Mucosa of gallbladder (tissue), 1 donor: ENCODE results near the gene MSLN. TPM values are rescaled to one million over a fixed set of nuclear protein-coding genes. Genes with fewer than 3 reads are reported as not detected.

ENCODE experiments used
- DNase-seq: peaks from one replicate; pipeline ENCODE4 v3.0.0-alpha.2; 2020; ENCODE audit warnings: low spot score
- total RNA-seq: library from RNA; stranded (reverse); gene quantifications from one replicate; pipeline ENCODE4 v1.2.1, GENCODE V29; 2021
- donor health status: DM: no; HTN: no; CAD: no.

Gene MSLN
- total RNA-seq, 1 donor from 2014 or later: 53.1 TPM

DNA sequence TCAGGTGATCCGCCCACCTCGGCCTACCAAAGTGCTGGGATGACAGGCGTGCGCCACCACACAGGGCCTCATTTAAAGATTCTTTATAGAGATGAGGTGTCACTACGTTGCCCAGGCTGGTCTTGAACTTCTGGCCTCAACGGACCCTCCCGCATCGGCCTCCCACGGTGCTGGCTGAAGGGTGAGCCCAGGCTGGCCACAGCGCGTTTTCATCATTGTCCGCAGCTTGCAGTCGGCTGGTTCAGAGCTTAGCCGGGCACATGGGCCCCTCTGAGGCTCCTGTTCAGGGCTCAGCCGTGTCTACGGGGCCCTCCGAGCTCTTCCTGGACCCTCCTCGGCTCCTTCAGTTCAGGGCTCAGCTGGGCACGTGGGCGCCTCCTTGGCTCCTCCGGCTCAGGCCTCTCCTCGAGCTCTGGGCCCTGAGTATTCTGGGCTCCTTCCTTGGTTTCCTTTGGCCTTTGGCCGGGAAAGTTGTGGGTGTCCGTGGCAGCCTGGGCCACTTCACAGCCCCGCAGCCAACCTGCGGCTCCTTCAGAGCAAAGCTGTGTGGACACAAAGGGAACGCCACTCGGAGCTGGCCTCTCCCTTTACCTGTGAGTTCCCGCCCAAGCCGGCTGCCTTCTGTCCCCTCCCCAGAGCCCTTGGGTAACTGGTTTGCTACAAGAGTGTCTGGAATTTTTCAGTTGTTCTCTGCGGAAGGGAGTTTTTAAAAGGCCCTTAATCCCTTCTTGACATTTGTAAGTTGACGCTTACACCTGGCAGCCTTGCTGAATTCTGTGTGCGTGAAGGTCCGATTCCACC lies 1.2 kb upstream of the MSLN start:
- no peak for DNase-seq

DNA sequence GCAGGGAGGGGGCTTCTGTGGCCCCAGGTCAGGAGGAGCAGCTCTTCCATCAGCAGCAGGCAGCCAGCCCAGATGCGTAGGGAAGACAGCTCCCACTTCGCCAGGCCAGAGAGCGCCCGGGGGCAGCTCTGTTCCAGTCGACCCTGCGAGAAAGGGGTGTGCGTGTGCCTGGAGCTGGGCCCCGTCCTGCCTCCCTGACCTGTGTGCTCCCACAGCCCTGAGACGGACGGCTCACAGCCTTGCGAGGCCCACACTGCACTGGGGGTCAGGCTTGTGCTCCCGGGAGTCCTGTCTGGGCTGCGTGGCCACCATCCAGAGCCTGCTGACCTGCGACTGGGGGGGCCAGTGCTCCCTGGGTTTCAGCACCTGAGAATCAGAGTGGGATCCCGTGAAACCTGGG lies 469 bp upstream of the MSLN start:
- no peak for DNase-seq

DNA sequence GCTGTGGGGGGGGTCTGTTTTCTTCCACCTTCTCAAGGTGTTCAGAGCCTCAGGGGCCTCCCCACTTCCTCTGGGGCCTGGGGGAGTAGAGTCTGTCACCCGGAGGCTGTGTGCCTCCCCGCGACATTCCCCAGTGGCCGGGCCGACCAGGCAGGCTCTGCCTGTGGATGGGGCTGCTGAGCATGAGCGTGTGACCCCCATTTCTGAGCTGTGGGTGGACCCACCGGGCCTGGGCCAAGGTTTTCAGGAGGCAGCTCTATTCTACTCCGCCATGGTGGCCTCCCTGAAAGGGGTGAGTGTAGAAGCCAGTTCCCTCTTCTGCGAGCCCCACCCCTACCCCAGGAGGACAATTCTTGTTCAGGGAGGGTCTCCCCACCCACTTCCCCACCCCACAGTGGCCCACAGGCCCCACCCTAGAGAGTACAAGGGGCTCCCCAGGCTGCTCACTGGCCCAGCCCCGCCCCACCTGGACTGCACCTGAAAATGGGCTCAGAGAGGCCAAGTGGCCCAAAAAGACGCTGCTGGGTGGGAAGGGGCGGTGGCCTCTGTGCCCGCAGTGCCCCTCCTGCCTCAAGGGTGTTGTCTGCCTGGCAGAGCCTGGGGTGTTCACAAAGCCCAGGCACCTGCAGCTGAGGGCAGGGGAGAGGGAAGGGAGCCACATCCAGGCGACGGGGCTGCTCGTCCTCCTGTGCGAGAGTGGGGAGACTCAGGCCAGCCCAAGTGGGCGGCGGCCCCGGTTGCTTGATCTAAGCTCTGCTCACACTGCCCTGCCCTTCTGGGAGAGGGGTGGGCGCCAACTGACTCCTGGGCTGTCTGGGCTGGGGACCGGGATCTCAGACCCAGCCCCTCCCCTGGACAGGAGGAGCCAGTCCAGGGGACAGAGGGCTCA lies 1.3 kb downstream of the MSLN start:
- DNase-seq: no peak

DNA sequence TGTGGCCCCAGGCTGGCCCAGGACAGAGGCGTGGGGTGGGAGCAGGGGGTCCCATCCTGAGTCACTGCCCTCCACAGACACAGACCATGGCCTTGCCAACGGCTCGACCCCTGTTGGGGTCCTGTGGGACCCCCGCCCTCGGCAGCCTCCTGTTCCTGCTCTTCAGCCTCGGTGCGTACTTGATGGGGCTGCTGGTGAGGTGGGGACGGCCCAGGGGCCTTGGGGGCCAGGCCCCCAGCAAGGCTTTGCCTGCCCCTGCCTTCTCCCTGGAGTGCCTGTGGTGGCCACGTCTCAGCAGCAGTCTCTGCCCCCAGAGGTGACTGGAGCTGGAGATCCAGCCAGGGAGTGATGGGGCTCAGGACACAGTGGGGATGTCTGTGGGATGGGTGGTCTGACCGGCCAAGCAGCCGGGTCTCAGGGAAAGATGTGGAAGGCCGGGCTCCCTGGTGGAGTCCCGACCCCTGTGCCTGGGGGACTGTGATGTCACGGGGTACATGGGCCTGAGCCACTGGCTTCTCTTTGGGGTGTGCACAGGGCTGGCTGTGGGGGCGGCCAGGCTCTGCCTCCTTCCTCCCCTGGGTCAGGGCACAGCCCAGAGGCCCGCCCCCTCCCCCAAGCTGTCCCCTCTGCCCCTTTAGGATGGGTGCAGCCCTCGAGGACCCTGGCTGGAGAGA lies 2.2 kb downstream of the MSLN start:
- DNase-seq: no peak

DNA sequence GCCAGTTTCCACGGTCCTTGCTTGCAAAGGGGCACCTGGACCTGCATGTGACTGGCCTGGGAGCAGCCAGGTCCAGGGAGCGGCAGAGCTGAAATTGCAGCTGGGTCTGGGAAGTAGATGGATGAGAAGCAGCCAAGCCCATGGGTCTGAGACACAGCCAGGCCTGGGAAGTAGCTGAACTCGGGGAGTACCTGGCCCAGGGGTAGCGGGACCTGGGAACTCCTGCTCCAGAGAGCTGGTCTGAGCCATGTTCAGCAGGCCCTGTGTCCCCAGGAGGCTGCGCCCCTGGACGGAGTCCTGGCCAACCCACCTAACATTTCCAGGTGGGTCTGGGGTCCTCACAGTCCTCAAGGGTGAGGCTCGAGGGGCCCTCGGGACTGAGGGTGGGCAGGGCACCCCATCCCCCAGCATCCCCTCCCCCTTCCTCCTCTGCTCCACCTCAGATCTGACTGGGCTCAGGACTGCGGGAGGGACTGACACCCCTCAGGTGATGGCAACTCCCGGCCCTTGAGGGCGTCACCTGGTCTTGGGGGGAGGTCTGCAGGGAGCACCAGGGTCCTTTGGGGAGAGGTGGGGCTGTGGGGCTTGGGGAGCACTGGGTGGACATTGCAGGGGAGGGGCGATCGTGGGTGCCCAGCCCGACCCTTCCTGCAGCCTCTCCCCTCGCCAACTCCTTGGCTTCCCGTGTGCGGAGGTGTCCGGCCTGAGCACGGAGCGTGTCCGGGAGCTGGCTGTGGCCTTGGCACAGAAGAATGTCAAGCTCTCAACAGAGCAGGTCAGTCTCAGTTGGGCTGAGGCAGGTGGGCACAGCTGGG lies 3.0 kb downstream of the MSLN start:
- no peak for DNase-seq

DNA sequence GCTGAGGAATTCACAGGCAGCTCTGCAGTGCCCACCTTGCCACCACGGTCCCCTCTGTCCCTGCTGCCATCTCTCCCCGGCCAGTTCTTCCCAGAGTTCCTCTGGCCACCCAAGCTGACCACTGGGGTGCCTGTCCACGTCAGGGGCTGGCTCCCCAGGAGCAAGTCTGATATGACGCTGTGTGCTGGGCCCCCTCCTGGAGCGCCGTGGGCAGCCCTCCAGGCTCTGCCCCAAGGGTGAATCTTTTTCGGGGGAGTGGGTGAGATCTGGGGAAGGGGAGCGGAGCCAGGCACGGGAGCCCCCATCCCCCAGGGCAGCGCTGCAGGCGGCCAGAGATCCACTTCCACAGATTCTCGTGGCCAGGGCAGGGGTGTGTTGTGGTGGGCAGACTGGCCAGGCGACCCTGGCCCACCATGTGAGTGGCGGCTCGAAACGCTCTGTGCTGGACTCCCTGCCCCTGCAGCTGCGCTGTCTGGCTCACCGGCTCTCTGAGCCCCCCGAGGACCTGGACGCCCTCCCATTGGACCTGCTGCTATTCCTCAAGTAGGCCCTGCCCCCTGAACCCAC lies 3.7 kb downstream of the MSLN start:
- DNase-seq: no peak

DNA sequence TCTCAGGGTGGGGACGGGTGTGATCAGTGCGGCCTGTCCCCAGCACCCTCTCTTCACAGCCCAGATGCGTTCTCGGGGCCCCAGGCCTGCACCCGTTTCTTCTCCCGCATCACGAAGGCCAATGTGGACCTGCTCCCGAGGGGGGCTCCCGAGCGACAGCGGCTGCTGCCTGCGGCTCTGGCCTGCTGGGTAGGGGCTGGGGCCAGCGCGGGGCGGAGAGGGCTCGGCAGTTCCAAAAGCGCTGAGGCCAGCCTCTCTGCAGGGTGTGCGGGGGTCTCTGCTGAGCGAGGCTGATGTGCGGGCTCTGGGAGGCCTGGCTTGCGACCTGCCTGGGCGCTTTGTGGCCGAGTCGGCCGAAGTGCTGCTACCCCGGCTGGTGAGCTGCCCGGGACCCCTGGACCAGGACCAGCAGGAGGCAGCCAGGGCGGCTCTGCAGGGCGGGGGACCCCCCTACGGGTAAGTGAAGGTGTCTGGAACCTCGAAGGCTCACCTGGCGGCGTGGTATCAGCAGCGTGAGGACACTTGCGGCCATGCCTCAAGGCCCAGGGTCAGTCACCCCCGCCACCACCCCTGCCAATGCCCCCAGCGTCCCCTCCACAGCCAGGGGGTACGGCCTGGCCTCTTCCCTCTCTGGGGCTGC lies 4.4 kb downstream of the MSLN start:
- DNase-seq: no peak

DNA sequence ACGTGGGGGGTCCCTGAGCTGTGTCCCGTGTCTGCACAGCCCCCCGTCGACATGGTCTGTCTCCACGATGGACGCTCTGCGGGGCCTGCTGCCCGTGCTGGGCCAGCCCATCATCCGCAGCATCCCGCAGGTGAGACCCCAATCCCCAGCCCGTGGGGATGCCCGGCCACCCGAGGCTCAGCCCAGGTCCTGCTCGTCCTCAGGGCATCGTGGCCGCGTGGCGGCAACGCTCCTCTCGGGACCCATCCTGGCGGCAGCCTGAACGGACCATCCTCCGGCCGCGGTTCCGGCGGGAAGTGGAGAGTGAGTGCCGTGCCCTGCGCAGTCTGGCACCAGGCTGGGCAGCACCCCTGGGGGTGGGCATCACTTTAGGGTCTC lies 4.9 kb downstream of the MSLN start:
- no peak for DNase-seq

DNA sequence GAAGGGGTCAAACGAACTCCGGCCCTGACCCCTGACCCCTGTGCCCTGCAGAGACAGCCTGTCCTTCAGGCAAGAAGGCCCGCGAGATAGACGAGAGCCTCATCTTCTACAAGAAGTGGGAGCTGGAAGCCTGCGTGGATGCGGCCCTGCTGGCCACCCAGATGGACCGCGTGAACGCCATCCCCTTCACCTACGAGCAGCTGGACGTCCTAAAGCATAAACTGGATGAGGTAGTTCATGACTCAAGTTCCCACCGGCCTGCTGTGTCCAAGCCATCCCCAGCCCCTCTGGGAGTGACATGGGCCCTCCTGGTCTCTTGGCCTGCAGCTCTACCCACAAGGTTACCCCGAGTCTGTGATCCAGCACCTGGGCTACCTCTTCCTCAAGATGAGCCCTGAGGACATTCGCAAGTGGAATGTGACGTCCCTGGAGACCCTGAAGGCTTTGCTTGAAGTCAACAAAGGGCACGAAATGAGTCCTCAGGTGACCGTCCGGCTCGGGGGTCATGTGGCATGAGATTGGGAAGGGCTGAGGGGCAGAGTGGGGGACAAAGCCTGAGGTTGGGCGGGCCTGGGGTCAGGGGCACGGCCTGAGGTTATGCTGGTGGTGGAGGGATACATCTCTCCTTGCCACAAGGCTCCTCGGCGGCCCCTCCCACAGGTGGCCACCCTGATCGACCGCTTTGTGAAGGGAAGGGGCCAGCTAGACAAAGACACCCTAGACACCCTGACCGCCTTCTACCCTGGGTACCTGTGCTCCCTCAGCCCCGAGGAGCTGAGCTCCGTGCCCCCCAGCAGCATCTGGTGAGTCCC lies 5.7 kb downstream of the MSLN start:
- no peak for DNase-seq

DNA sequence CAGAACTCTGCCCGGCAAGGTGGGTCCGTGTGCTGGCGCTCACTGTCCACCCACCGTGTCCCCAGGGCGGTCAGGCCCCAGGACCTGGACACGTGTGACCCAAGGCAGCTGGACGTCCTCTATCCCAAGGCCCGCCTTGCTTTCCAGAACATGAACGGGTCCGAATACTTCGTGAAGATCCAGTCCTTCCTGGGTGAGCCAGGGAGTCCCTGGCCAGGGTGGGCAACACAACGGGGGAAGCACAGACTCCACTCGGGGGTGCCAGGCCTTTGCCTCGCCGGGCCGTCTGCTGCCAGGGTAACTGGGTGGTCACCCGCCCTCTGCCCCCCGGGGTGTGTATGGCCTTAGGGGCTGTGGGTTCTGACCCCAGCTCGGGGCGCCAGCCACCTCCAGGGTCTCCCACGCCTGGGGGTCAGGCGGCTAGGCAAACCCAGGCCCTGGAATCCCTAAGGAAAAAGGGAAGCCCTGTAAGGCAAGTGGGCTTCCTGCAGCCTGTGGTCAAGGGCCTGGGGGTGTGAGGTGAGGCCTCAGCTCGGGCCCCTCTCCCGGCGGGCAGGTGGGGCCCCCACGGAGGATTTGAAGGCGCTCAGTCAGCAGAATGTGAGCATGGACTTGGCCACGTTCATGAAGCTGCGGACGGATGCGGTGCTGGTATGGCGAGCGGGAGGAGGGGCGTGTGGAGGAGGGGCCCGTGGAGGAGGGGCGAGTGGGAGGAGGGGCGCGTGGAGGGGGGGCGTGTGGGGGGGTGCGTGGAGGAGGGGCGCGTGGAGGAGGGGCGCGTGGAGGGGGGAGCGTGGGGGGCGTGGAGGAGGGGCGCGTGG lies 6.5 kb downstream of the MSLN start:
- DNase-seq: no peak

DNA sequence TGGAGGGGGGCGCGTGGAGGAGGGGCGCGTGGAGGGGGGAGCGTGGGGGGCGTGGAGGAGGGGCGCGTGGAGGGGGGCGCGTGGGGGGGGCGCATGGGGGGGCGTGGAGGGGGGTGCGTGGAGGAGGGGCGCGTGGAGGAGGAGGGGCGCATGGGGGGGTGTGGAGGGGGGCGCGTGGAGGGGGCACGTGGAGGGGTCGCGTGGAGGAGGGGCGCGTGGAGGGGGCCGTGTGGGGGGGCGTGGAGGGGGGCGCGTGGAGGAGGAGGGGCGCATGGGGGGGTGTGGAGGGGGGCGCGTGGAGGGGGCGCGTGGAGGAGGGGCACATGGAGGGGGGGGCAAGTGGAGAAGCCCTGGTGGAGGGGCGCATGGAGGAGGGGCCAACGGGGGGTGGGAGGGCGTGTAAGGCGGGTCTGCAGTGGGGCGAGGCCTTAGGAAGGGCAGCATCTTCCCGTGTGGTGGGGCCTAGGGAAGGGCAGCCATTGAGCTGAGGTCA lies 7.3 kb downstream of the MSLN start:
- no peak for DNase-seq

DNA sequence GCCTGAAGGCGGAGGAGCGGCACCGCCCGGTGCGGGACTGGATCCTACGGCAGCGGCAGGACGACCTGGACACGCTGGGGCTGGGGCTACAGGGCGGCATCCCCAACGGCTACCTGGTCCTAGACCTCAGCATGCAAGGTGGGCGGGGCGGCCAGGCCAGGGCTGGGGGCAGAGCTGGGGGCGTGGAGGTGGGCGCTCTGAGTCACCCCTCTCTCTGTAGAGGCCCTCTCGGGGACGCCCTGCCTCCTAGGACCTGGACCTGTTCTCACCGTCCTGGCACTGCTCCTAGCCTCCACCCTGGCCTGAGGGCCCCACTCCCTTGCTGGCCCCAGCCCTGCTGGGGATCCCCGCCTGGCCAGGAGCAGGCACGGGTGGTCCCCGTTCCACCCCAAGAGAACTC lies 7.9 kb downstream of the MSLN start:
- DNase-seq: no peak

DNA sequence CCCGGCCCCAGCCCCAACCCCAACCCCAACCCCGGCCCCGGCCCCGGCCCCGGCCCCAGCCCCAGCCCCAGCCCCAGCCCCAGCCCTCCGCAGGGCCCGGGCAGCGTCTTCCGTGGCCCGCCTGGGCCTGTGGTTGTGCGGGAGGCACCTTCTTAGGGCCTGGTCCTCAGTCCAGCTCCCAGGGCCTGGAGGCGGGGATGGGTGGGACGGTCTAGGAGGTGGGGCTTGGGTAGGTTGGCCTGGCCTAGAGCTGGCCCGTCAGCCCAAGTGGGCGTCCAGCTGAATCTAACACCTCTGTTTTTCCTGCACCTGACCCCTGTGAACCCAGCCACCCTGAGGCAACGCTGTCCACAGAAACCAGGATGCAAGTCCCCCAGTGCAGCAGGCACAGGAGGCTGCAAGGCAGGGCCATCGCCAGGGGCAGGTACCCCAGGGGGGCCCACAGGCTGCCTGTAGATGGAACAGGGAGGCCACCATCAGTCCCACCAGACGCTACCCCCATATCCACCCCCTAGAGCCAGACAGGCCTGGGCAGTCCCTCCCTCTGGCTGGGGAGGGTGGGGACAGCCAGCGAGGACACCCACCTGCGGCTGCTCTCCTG lies 8.8 kb downstream of the MSLN start:
- DNase-seq: no peak

DNA sequence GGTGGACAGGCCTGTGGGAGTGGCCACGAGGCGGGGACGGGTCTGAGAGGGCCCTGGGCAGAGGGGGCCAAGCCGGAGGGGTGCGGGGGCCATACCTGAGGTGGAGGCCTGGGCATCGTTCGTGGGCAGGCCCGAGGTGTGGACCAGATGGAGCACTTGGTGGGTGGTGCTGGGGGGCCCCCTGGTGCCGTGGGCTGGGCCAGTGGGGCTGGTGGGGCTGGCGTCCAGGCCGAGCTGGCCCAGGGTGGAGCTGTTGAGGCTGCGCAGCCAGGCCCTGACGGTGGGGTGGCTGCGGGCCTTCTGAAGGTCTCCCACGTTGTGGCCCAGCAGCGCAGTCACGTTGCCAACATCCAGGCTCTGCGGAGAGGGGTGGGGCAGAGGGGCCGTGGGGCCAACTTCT lies 9.4 kb downstream of the MSLN start:
- no peak for DNase-seq

DNA sequence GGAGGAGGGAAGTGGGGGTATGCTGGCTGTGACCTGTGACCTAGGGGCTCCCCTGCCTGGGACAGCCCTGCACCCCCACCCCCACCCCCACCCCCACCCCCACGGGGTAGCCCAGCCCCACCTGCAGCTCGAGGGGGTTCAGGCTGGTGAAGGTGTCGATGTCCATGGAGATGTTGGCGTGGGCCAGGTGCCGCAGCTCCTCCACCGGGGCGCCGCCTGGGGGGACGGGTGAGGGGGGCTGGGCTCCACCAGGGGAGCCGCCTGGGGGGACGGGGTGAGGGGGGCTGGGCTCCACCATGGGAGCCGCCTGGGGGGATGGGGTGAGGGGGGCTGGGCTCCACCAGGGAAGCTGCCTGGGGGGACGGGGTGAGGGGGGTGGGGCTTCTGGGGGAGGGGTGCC lies 9.9 kb downstream of the MSLN start:
- DNase-seq: no peak

DNA sequence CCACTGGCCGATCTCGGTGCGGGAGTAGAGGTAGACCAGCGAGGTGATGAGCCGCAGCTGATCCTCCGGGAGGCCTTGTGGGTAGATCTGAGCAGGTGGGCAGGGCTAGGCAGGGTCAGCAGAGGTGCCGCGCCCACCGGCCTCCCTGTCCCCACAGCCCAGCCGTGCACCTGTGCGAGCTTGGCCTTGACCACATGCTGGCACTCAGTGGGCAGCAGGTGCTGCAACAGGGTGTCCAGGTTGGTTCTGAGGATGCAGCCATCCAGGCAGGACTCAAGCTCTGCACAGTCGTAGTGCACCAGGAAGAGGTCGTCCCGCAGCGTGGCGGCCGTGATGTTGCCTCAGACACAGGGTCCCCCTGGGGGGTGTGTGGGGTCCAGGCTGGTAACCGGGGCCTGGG lies 12.4 kb downstream of the MSLN start:
- DNase-seq: no peak

DNA sequence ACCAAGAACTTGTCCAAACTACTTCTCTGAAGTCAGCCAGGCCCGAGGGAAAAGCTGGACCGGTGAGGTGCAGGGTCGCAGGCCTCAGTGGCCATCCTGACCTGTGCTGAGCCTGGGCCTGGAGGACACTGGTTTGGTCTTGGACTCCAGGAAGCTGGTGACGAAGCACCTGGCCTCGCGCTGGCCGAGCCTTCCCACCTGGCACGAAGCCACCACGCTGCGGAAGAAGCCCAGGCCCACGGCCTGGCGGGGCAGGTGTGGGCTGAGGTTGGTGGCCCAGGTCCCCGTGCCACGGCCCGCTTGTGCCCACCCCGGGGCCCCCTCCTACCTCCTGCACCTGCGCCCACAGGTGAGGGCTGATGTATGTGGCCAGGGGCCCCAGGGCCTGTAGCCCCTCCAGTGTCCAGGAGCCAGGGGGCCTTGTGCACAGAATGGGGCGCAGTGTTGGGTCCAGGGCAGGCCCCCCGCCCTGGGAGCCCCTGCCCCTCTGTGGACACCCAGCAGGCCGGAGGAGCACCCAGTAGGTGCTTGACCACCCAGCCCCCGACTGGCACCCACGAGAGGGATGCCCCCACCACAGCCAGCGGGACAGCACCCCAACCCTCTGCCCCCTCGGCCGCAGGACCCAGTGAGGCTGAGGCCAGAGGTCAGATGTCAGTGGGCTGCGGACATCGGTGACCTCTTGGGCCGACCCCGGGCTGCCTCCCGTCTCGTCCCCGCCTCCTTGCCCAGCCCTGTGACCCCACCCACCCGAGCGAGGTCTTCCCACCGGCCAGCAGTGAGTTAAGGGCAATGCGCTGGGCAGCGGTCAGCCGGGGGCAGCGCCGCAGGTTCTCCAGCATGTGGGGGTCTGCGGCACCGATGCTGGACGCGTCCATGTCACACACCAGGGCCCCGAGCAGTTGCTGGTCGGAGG lies 13.8 kb downstream of the MSLN start:
- no peak for DNase-seq
